Posterior vena cava (tissue), 2 donors: Measurements from ENCODE around the gene UBE2S. TPM values are rescaled to one million over a fixed set of nuclear protein-coding genes. Genes with fewer than 3 reads are reported as not detected.
"Not testable (repeated sequence)": the region's sequence is repeated elsewhere in the genome, so short reads cannot be mapped to it uniquely, and the experiment has no call there.

Experiments
- DNase-seq: peaks from one replicate; pipeline ENCODE4 v3.0.0-alpha.2; 2020; ENCODE audit warnings: low spot score
- intact Hi-C, 2 donors: fragments of 100-400 bp; cut with DNase I; formaldehyde crosslinking; loops; one replicate each; pipeline versions ENCODE4 v1.14.1 to v1.14.2; 2022 to 2023
- total RNA-seq, 2 donors: library from RNA; stranded (reverse); fragmentation: NEBNext Ultra II Directional; extraction: Animal tissue kit (Norgen Biotek cat#: 25700); gene quantifications; one replicate each; pipeline ENCODE4 v1.2.1, GENCODE V29; 2021
- donor health status: DM: yes; HTN: yes; CAD: no.
- donor health status: DM: yes; HTN: yes; CAD: no.

The UBE2S gene
- total RNA-seq, 2 donors from 2014 or later: 17.6 to 23.3 TPM

GRCh38 chr19:55441692-55442321 is 34.2 kb upstream of the UBE2S start:
- no peak for DNase-seq
- intact Hi-C loops: no loop called here

- intact Hi-C loops: no loop called here
- DNase-seq: no peak
Observed at GRCh38 chr19:55441319-55441691, 33.7 kb upstream of the UBE2S start.

DNA sequence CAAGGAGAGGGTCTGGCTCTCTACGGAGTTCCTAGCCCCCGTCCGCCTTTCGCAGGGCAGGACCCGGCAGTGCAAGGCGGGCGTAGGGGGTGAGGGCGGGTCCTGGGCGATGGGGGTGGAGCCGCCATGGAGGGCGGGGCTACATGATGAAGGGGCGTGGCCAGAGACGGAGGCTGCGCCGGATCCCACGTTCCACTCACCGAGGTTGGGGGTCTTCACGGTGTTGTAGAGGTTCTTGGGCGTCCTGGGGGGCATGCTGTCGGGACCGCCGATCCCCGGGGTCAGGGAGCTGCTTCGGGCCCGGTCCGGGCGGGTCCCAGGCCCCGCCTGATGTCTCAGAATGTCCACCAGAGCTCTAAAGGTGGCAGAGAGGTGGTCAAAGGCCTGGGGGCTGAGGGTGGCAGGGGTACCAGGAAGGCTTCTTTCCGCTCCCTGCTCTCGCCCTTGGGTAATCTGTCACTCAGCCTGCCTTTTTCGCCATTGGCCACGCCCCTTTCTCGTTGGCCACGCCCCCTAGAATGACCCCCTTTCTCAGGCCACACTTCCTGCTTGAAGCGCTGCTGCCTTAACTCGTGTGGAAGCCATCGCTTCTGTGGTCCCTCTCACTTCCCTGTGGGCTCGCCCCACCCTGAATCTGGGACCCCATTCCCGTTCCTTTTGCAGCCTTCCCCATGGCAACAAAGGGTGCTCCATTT is 33.0 kb upstream of the UBE2S start:
- DNase-seq: no peak
- intact Hi-C loops: no loop called here

- intact Hi-C loops: loop anchor here in 1 of 2 donors (10.0 kb wide), 1 partner anchor 304 kb away; no protein-coding TSS in a partner anchor
- DNase-seq: no peak
Observed at GRCh38 chr19:55439052-55439451, 31.5 kb upstream of the UBE2S start.

DNA sequence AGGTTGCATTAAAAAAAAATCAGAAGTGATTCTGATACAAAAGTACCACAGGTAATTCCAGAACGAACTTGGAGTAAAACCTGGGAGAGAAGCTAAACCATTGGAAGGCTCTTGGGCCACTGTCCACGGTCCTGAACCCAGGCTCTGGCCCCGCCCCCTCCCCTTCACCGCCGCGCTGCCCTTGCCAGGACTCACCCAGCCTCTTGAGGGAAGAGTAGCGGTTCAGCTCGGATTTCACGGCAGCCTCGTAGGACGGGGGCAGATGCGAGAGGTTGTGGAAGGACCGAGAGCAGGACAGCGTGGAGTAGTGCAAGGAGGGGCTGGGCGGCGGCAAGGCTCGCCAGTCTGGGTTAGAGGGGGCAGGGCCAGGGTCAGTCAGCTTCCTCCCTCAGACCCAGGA is 29.8 kb upstream of the UBE2S start:
- no peak for DNase-seq
- intact Hi-C loops: loop anchor here in 1 of 2 donors (10.0 kb wide), 1 partner anchor 303 kb away; no protein-coding TSS in a partner anchor

GRCh38 chr19:55436847-55437246 is 29.3 kb upstream of the UBE2S start:
- intact Hi-C loops: loop anchor here in 1 of 2 donors (10.0 kb wide), 1 partner anchor 302 kb away; no protein-coding TSS in a partner anchor
- DNase-seq: no peak

- intact Hi-C loops: loop anchor here in 1 of 2 donors (10.0 kb wide), 1 partner anchor 300 kb away; no protein-coding TSS in a partner anchor
Observed at GRCh38 chr19:55435020-55435419, 27.4 kb upstream of the UBE2S start.

GRCh38 chr19:55434356-55434919 is 26.9 kb upstream of the UBE2S start:
- intact Hi-C loops: loop anchor here in 1 of 2 donors (10.0 kb wide), 1 partner anchor 300 kb away; no protein-coding TSS in a partner anchor
- no peak for DNase-seq

More at GRCh38 chr19:55435020-55435419, 27.4 kb upstream of the UBE2S start:
- DNase-seq: no peak

GRCh38 chr19:55433292-55433691 is 25.7 kb upstream of the UBE2S start:
- no peak for DNase-seq
- intact Hi-C loops: loop anchor here in 1 of 2 donors (1.0 to 10.0 kb wide), 2 partner anchors 39 to 298 kb away; no protein-coding TSS in a partner anchor

GRCh38 chr19:55432241-55432959 is 24.8 kb upstream of the UBE2S start:
- DNase-seq: no peak

GRCh38 chr19:55431183-55431582 is 23.6 kb upstream of the UBE2S start:
- intact Hi-C loops: loop anchor here in 1 of 2 donors (10.0 kb wide), 1 partner anchor 296 kb away; no protein-coding TSS in a partner anchor
- no peak for DNase-seq

More at GRCh38 chr19:55432241-55432959, 24.8 kb upstream of the UBE2S start:
- intact Hi-C loops: loop anchor here in 1 of 2 donors (10.0 kb wide), 1 partner anchor 298 kb away; no protein-coding TSS in a partner anchor

DNA sequence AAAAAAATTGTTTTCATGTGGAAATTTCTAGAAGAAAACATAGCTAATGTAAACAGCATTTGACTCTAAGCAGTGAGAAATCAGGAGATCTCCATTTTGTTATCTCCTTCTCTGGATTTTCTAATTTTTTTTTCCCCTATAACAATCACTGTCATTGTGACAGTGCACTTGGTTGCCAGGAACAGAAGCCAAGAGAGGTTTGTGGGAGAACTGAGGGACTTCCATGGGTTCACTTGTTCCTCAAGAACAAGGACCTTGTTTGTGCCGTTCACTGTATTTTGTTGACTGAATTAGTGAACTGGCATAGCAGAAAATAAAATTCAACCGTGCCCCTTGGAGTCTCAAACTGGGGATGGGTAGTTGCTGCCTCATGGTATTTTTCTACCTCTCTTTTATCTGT is 18.5 kb upstream of the UBE2S start:
- no peak for DNase-seq
- intact Hi-C loops: loop anchor here in 1 of 2 donors (5.0 kb wide), 1 partner anchor 1189 kb away; no protein-coding TSS in a partner anchor

DNA sequence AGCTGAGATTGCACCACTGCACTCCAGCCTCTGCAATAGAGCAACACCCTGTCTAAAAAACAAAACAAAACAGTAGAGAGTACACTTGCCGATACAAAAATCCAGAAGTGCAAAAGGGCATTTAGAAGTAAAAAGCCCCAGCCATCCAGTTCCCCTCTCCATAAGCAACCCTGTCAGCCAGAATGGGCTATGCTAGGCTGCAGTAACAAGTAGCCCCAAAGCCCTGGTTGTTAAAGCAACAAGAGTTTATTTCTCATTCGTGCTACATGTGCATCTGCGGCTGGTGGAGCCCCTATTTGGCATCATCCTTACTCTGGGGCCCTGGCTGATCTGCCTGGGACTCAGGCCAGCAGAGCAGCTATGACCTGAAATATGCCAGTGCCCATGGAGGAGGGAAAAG is 16.9 kb upstream of the UBE2S start:
- intact Hi-C loops: no loop called here
- no peak for DNase-seq

GRCh38 chr19:55423225-55424005 is 15.8 kb upstream of the UBE2S start:
- intact Hi-C loops: no loop called here
- DNase-seq: no peak

- DNase-seq, intact Hi-C loops: not testable (repeated sequence)
Observed at GRCh38 chr19:55421281-55421680, 13.7 kb upstream of the UBE2S start.

DNA sequence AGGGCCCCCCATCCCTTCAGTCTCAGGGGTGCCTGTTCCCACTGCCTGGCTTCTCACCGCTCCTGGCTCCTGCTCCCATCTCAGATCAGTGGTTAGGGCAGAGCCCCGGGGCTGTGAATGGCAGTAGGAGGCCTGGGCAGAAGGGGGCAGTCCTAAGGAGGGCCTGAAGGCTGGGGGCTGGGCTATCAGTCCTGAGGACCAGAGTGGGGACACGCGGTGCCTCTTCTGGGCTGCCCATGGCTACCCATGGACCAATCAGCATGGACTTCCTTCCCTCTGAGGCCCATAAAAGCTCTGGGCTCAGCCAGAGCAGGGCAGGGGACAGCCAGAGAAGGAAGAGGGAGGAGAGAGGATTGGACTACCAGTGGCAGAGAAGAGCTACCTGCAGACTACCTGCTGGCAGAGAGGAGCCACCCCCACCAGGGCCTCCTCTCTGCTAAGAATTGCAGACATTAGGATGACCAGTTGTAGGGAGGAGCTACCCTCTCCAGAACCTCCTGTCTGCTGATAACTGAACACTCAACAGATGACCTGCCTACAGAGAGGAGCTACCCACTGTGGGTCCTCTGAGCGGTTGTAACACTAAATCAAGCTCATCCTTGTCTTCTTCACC is 12.1 kb upstream of the UBE2S start:
- intact Hi-C loops: loop anchor here in 1 of 2 donors (5.0 kb wide), 1 partner anchor 1803 kb away; no protein-coding TSS in a partner anchor
- no peak for DNase-seq

DNA sequence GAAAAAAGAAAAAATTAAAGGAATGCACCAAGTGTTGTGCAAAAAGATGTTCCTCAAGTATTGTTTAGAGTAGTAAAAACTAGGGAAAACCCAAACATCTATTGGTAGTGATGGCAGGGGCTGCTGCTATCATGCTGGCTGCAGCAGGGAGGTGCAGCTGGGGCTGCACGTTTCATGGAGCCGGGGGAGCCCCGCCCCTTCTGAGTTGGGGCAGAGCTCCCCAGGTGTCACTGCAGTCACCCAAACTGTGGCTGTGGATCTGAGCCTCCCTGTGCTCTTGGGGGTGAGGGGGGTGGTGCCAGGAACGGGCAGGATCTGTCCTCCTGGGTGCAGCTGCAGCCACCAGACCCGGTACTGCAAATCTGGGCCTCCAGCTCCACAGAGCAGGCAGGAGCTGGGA is 11.5 kb upstream of the UBE2S start:
- DNase-seq: no peak
- intact Hi-C loops: loop anchor here in 1 of 2 donors (5.0 kb wide), 1 partner anchor 1803 kb away; no protein-coding TSS in a partner anchor

- no peak for DNase-seq
- intact Hi-C loops: loop anchor here in 1 of 2 donors (5.0 kb wide), 1 partner anchor 1804 kb away; no protein-coding TSS in a partner anchor
Observed at GRCh38 chr19:55418185-55418584, 10.6 kb upstream of the UBE2S start.
